GM04503 (cell line): ENCODE measurements around the gene ORMDL1.

Experiments
- DNase-seq: peaks from one replicate; pipeline ENCODE4 v3.0.0-alpha.2; 2012; ENCODE audit warnings: low read depth

Gene ORMDL1, protein sequence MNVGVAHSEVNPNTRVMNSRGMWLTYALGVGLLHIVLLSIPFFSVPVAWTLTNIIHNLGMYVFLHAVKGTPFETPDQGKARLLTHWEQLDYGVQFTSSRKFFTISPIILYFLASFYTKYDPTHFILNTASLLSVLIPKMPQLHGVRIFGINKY

DNA sequence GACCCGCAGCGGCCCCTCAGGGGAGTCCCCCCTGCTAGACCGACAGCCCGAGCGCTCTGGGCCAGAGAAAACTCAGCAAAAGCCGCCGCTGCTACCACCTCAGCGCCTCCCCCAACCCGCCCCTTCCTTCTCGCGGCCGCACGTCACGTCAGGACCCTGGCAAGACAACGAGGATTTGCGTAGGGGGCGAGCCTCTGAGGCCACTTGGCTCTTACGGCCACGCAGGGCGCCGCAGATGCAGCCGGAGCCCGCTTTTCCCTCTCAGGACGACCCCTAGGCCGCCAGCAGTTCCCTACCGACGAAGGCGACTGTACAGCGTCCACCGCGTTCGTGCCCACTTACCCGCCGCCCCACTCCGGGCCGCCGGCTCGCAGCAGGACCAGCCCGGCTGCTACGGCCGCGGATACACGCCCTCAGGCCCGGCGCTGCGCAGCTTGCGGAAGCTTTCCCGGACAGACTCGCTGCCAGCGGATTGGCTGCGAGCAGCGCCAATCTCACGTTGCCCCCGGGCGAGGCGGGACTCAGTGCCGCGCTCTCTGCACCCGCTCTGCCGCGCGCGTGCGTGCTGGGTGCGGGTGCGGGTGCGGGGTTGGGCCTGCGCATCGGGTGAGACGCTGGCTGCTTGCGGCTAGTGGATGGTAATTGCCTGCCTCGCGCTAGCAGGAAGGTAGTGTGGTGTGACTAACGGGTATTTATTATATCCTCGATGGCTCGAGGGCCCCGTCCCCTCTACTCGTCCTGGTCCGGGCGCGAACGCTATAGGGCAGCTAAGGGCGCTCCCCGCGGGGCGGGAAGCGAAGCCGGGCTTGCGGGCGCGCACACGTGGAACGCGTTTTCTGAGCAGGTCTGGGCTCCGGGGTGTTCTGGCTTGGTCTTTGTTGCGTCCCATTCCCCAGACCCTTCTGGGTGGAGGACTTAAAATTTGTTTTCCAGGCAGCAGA lies at the start of gene ORMDL1, which contains the start of gene PMS1:
ORMDL1 (minus strand) TSS at position 413 of the 941 bp plus-strand sequence. CDS start 1,744 bp downstream, outside the sequence.
PMS1 (plus strand) TSS at position 524 of the 941 bp plus-strand sequence. CDS start 7,360 bp downstream, outside the sequence.
- DNase-seq, result peak; percentile 69

DNA sequence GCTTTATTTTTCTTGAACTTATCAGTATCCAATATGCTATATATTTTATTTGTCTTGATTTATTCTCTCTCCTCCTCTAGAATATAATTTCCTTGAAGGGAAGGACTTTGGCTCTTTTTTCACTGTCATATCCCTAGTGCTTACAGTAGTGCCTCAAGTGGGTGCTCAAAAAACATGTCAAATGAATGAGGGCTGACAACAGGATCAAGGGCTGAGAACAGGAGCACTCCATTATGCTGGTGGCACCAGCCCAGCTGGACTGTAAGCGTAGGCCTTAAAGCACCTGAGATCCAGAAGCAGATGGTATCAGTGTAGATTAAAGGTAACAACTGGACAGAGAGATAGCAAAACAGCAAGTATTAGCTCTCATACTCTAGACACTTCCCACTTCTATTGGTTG lies 46.4 kb upstream of the ORMDL1 start:
- no peak for DNase-seq

DNA sequence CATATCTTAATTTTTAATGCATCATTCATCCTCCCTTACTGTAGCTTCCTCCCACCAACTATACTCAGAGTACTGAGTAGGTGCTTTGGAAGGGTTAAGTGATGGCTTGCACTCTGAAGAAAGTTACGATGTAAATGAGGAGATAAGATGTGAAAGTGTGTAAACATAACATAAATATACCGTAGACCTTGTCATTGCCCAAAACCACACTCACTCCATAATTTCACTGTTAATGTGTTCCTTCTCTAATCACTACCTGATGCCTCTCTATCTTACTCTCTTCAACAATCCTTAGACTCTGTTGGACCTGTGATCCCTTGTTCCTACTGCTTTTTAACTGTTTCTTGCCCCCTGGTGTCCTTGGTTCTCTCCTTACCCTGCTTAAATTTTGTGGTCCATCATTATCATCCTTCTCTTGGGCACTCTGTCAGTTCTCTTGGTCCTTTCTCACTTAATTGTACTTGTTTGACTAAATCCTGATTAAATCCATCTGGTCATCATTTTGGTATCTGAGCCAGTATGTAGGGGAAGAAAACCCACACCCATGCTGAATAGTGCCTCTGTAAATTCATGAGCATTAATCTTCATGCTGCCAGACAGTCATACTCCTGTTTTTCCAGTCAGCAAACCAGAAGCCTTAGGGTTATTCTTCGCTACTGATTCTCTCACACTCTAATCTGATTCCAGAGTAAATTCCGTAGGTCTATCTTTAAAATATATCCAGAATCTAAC lies 45.1 kb upstream of the ORMDL1 start:
- DNase-seq, result no peak

DNA sequence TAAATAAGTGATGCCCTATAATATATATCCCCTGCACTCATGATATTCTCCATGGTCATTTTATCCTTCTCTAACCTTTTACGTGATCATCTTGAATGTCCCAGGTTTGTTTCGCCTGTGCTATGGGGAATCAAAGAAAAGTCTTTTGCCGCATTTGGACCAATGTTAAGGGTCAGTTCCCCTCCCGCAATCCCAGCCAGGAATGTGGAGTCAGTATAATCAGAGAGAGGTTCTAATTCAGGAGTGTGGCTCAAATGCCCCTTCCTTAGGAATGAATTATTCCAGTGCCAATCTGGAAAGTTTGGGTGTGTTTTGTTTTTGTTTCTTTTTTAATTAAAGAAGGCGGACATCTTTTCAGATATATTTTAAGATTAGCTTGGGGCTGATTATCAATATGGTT lies 41.9 kb upstream of the ORMDL1 start:
- DNase-seq, result no peak

DNA sequence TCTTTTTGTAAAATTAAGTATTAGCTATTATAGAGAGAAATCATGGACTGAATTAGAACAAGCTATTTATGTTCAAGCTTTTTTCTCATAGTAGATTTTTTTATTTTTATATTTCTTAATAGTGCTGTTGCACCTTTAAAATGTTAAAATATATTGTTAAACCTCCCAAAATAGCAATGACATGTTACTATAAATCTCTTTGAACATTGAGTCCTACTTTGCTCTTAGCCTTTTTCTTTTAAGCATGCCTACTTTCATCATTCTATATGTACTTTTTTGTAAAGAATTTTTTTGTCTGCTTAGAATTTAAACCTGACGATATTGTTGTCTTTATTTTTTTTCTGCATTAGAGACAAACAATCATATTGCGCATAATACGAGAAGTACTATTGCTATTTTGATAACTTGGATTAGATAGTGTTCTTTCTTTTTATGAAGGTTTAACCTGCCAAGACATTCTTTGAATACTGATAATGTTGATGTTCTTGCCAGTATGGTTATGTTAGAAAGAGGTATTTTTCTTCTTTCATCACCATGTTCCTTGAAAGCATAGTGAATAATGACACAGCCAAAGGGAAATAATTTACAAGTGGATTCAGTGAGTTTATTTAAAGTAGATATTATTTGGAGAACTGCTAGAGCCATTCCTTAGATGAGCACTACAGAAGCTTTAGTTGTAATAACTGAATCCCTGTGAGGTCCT lies 40.7 kb upstream of the ORMDL1 start:
- no peak for DNase-seq

DNA sequence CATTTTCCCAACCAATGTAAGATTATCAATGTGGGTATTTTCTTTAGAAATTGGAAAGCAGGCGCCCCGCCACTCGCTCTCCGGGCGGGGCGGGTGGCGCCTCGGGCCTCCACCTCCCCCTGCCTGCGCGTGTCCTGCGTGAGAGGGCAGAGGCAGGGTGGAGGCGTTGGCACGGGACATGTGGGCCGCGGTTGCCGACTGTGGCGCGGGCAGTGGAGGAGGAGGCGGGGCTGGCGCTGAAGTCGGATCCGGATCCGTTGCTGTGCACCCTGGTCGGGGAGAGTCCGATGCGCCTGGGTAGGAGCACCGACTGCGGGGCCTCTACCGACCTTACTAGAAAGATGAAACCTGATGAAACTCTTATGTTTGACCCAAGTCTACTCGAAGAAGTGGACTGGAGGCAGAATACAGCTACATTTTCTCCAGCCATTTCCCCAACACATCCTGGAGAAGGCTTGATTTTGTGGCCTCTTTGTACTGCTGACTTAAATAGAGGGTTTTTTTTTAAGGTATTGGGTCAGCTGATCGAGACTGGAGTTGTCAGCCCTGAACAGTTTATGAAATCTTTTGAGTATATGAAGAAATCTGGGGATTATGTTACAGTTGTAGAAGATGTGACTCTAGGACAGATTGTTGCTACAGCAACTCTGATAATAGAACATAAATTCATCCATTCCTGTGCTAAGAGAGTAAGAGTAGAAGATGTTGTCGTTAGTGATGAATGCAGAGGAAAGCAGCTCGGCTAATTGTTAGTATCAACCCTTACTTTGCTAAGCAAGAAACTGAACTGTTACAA lies 38.0 kb upstream of the ORMDL1 start:
- no peak for DNase-seq

DNA sequence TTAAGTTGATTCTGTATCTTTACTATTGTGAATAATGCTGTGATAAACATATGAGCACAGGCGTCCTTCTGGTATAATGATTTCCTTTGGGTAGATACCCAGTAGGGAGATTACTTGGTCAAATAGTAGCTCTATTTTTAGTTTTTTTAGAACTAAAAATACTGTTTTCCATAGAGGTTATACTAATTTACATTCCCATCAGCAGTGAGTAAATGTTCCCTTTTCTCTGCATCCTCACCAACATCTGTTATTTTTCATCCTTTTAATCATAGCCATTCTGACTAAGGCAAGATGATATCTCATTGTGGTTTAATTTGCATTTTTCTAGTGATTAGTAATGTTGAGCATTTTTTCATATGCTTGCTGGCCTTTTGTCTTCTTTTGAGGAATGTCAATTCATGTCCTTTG lies 35.2 kb upstream of the ORMDL1 start:
- peak; percentile 80 for DNase-seq

DNA sequence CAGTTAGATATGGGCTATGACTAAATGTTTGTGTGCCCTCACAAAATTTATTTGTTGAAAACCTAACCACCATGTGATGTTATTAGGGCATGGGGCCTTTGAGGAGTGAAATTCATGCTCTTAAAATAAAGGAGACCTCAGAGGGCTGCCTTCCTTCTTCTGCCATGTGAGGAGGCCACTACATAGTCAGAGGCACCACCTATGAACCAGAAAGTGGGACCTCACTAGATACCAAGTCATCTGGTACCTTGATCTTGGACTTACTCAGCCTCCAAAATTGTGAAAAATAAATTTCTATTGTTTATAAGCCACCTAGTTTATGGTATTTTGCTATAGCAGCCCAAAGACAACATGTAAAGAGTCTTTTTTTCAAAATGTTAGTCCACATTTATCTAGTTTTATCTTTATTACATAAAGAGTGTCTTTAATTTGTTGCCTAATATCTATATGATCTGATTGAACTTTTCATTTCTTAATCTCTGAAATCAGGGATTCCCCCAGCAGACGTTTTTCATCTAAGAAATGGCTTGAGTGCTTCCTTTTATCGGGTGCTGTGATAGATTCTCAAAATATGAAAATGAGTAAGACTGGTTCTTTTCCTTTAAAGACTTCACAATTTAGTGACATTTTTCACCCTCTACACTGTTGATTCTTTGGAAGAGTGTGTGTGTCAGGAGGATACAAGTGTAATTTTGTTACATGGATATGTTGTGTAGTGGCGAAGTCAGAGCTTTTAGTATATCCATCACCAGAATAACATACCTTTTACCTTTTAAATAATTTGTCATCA lies 34.3 kb upstream of the ORMDL1 start:
- DNase-seq, result no peak

DNA sequence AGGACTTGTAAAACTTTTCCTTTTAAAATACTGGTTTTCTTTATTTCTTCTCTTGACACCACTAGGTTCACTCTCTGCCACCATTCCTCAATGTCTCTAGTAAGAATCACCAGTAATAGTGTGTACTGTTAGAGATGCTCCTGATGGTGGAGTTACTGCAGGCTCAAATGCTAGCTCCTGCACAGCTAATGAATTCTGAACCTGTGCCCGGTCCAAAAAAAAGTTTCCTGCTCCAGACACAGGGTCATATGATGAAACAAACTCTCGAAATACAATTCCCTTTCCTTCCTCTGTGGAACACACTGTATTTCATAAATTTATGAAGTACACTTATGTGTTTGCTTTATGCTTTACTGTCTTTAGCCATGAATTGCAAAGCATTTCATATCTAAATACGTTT lies 19.3 kb upstream of the ORMDL1 start:
- DNase-seq, result no peak

DNA sequence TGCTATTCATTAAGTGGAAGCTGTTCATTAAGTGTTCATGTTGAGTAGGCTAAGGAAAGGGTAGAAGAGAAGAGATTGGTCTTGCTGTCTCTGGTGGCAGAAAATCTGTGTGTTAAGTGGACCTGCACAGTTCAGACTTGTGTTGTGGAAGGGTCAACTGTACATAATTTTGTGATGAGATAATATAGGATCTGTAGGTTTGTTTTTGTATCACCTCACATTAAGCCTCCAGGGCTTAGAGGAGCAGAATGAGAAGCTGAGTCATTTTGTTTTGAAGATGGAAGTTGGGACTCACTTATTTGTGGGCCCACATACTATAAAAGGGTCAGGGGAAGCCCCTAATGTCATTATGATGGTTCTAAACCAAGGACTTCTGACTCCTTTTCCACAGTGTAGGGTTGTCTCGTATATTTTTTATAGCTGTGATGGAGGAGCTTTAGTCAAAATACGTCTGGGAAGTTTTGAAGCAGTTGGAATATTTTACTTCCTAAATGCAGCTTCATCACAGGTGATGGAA lies 18.3 kb upstream of the ORMDL1 start:
- no peak for DNase-seq

DNA sequence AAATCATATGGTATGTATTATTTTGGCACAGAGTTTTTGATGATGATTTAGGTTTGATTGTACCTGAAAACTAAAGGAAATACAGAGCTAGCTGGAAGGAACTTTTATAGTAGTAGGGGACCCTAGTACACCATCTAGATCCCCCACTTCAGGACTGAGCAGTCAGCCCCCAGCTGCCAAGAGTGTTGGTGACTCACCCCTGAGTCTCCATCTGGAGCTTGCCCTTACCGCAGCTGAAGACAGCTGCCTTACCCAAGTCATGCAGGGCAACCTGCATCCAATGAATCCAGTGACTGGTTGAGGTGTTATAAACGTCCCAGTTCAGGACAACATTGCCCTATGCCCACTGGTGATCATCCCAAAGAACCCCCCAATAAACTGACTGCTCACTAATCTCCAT lies 15.4 kb upstream of the ORMDL1 start:
- peak; percentile 30 for DNase-seq

DNA sequence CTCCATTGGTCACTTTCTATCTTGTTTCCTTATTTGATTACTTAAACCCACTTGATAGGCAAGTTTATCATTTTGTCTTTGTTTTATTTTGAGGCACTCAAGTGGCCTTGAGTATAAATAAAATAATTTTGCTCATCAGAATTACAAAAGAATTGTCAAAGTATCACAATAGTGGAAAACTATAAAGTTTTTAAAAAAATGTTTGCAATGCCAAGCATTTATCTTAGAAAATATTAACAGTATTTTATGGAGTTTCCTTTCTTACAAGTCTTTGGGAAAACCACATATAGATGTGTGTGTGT lies 14.8 kb upstream of the ORMDL1 start:
- DNase-seq, result no peak

DNA sequence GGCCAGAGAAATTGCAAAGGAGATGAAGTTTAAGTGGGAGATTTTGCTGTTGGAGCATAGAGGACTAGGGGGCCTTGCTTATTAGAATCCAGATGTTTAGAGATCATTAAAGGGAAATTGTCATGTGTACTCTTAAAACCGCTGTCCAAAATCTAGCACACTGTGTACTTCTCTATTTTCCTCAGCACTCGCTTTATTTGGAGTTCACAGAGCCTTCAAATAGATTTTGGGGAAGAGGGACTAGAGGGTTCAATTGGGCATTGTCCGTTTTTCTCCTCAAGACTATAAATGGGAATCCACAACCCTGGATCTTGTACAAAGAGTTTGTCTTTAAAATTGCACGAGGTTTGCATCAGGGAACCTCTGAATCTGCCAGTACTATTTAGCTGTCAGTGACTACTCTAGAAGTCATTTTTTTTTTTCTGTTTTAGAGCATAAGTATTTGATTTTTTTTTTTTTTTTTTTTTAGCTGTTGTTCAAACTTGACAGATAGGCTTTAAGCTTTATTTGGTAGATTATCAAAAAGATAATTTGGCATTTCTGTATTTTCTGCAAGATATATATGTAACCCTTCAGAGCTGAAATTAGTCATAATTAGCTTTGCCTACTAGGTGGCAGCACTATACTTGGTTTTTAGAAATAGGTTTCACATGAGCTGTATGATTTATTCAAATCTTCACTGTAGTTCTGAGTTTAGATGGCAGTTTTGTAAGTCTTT lies 14.3 kb upstream of the ORMDL1 start:
- peak; percentile 27 for DNase-seq

DNA sequence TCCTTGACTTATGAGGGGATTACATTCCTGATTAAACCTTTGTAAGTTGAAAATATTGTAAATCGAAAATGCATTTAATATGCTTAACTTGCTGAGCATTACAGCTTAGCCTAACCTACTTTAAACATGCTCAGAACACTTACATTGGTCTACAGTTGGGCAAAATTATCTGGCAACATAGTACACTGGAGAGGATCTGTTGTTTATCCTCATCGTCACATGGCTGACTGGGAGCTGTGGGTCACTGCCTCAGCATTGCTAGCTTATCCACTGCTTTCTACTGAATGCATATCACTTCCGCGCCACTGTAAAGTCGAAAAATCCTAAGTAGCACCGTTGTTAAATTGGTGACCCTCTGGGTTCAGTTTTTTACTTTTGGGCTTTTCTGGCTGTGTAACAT lies 13.8 kb upstream of the ORMDL1 start:
- no peak for DNase-seq

DNA sequence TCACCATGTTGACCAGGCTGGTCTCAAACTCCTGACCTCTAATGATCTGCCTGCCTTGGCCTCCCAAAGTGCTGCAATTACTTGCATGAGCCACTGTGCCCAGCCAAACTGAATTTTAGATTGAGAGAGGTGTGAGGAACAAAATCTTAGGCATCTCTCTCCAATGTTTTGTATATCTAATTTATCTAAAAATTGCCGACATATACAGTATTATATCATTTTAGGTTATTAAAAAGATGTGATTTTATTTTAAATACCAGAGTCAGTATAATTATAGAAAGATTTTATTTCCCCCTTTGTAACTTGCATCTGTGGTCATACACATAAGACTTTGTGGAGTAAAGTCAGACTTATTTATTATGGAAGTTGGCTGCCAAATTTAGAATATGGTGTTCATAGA lies 10.2 kb upstream of the ORMDL1 start:
- no peak for DNase-seq

DNA sequence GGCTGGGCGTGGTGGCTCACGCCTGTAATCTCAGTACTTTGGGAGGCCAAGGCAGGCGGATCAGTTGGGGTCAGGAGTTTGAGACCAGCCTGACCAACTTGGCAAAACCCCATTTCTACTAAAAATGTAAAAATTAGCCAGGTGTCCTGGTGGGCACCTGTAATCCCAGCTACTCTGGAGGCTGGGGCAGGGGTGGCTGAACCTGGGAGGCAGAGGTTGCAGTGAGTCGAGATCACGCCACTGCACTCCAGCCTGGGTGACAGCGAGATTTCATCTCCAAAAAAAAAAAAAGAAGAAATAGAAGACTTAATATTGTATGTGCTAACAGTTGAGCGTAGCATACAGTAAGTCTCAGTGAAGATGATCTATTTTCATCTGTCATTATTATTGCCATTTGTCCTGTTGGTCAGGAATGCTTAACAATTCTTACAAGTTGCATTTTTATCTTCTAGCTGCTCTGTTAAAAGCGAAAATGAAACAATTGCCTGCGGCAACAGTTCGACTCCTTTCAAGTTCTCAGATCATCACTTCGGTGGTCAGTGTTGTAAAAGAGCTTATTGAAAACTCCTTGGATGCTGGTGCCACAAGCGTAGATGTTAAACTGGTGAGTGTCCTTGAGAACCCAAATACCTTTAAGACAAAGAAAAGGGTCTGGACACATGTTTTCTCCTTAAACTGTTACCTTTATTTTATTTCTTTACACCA lies 7.4 kb upstream of the ORMDL1 start:
- no peak for DNase-seq

DNA sequence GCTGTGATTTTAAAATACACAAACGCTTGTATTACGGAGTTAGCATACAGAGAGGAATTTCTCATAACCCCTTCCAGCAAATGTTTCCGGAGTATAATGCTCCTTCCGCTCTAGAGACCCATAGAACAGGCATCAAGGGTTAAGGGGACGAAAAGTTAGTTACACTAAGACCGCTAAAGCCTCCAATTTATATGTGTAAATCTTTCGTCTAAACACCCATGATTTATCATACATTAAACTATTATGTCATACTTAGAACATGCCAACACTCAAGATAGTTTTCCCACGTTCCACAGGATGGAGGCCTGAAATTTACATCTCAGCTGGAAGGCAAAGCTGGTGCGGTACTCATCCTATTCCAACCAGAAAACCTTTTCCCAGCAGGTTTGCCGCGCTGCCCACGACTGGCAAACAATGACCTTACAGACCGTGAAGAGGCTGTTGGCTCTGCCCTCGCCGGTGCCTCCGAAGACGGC lies 650 bp downstream of the ORMDL1 start:
- DNase-seq, result no peak

DNA sequence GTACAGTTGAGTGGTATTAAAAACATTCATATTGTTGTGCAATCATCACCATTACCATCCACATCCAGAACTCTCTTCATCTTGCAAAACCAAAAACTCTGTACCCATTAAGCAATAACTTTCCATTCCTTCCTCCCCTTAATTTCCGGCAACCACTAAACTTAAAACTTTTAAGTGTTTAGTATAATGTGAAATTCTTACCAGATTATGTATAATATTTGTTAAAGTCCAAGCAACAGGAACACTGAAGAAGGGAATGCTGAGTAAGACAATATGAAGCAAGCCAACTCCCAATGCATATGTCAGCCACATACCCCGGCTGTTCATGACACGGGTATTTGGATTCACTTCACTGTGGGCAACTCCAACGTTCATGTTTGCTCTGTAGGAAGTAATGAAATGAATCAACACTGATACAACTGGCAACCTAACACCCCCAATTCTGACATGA lies 1.9 kb downstream of the ORMDL1 start:
- DNase-seq, result no peak

DNA sequence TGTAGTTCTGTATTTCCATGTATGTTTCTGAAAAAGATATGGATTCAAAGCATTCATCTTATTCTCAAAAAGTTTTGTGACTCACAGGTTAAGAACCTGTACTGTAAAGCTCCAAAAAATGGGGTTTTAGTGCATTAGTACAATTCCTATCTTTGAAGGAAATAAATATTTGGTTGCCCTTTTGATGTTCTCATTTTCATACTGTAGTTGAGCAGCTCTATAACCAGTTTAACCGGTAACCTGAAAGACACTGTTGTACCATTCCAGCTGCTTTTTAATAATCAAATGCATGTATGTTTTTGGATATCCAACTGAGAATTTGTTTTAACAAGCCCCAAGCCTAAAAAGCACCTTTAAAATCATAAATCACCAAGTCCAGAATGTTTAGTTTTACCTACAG lies 11.9 kb downstream of the ORMDL1 start:
- DNase-seq, result no peak
